PC-3 (cell line): ENCODE data around the gene IDS. TPM values are rescaled to one million over a fixed set of nuclear protein-coding genes. Genes with fewer than 3 reads are reported as not detected.

ENCODE experiments used
- ATAC-seq: fragments of 200-7000 bp; cut with Tn5 transposase; 2 replicates; pipeline ENCODE4 v1.9.1; 2020; ENCODE audit warnings: mild to moderate bottlenecking, moderate library complexity
- BruUV-seq: library from RNA; stranded (reverse); fragments of 400-500 nt; replicated peaks from 2 replicates; lab custom pipeline; 2021; lab: Mats Ljungman, UMichigan
- CTCF ChIA-PET: fragments of 300-600 bp; sonication (Branson Sonifier 250); formaldehyde crosslinking; loops from one replicate; lab custom pipeline; 2022; ENCODE audit warnings: antibody characterized with exemption; lab: Charles Lee
- POLR2A ChIA-PET: fragments of 300-600 bp; sonication (Branson Sonifier 250); formaldehyde crosslinking; loops from one replicate; lab custom pipeline; 2022; ENCODE audit warnings: antibody characterized with exemption; ENCODE audit not compliant: unreplicated experiment; lab: Charles Lee
- DNase-seq: peaks from one replicate; pipeline ENCODE4 v3.0.0-alpha.2; 2015
- H2AFZ ChIP-seq: fragments of 300-600 bp; sonication (generic); 2 replicates; pipeline ENCODE4 v1.6.0; 2016; ENCODE audit warnings: antibody characterized with exemption, low read length
- H3F3A ChIP-seq: fragments of 300-600 bp; sonication (generic); one replicate; pipeline ENCODE4 v1.6.0; 2017; ENCODE audit warnings: antibody characterized with exemption, low read length, control low read depth, mild to moderate bottlenecking; ENCODE audit not compliant: unreplicated experiment
- H3K27ac ChIP-seq: fragments of 300-600 bp; sonication (generic); 2 replicates; pipeline ENCODE4 v1.5.1; 2016; ENCODE audit warnings: mild to moderate bottlenecking, low read length
- H3K27me3 ChIP-seq: fragments of 300-600 bp; sonication (generic); 2 replicates; pipeline ENCODE4 v1.6.1; 2016; ENCODE audit warnings: low read length, mixed read lengths
- H3K36me3 ChIP-seq: fragments of 300-600 bp; sonication (generic); 2 replicates; pipeline ENCODE4 v1.6.1; 2016; ENCODE audit warnings: low read depth, mixed run types, low read length, mixed read lengths
- H3K4me1 ChIP-seq: fragments of 300-600 bp; sonication (generic); 2 replicates; pipeline ENCODE4 v1.5.1; 2016; ENCODE audit warnings: low read length; ENCODE audit not compliant: insufficient read depth
- H3K4me2 ChIP-seq: fragments of 300-600 bp; sonication (generic); 2 replicates; pipeline ENCODE4 v1.6.0; 2016; ENCODE audit warnings: low read length
- H3K4me3 ChIP-seq: fragments of 300-600 bp; sonication (generic); 2 replicates; pipeline ENCODE4 v1.5.1; 2016; ENCODE audit warnings: mild to moderate bottlenecking, low read length, mixed read lengths
- H3K79me2 ChIP-seq: fragments of 300-600 bp; sonication (generic); 2 replicates; pipeline ENCODE4 v1.6.1; 2017; ENCODE audit warnings: low read length, mixed read lengths
- H3K9ac ChIP-seq: fragments of 300-600 bp; sonication (generic); 2 replicates; pipeline ENCODE4 v1.6.0; 2016; ENCODE audit warnings: mild to moderate bottlenecking, low read length
- H3K9me2 ChIP-seq: fragments of 300-600 bp; sonication (generic); replicated peaks from 2 replicates; pipeline ENCODE4 v1.6.1; 2016; ENCODE audit warnings: mixed run types, low read length, mixed read lengths
- H3K9me3 ChIP-seq: fragments of 300-600 bp; sonication (generic); 2 replicates; pipeline ENCODE4 v1.6.1; 2016; ENCODE audit warnings: low read length, mixed read lengths
- H4K20me1 ChIP-seq: fragments of 300-600 bp; sonication (generic); 2 replicates; pipeline ENCODE4 v1.6.1; 2016; ENCODE audit warnings: low read length, mixed read lengths
- CTCF ChIP-seq: fragments of 300-600 bp; sonication (generic); conservative IDR thresholded peaks from 2 replicates; pipeline ENCODE4 v1.5.1; 2017; ENCODE audit warnings: antibody characterized with exemption, low read depth, mild to moderate bottlenecking, low read length
- EZH2 ChIP-seq: fragments of 300-600 bp; sonication (generic); IDR thresholded peaks from one replicate; pipeline ENCODE4 v1.6.1; 2017; ENCODE audit warnings: antibody characterized with exemption, mild to moderate bottlenecking, low read length; ENCODE audit not compliant: unreplicated experiment
- EZH2phosphoT487 ChIP-seq: fragments of 300-600 bp; sonication (generic); IDR thresholded peaks from 2 replicates; pipeline ENCODE4 v1.6.1; 2018; ENCODE audit warnings: mild to moderate bottlenecking, antibody characterized with exemption, low read length, borderline replicate concordance
- intact Hi-C: fragments of 100-400 bp; cut with micrococcal nuclease; formaldehyde crosslinking; loops from 2 replicates; pipeline ENCODE4 v1.9.0; 2023
- total RNA-seq: library from RNA; depleted of rRNA; stranded (reverse); fragments of >200 nt; gene quantifications from 2 replicates; pipeline ENCODE4 v1.2.3, GENCODE V29; 2014

Gene IDS
- total RNA-seq, 1 experiment from 2014 or later: 72.9 TPM

- no TSS peak for BruUV-seq
- H2AFZ ChIP-seq: no peak overlapping the region
- H3F3A ChIP-seq: peaks cover 3% of the 10 kb centered on the region
- TF ChIP-seq CTCF: no peak
- no peak for TF ChIP-seq EZH2
- TF ChIP-seq EZH2phosphoT487: no peak
- DNase-seq (no peak), ATAC-seq (no peak)
- no peak overlapping the region for H3K27ac ChIP-seq
- peaks cover 44% of the 10 kb centered on the region for H3K4me1 ChIP-seq
- H3K27me3 ChIP-seq: no peaks in the 10 kb centered on the region
- CTCF ChIA-PET: no interaction called here
- H3K9ac ChIP-seq: no peak overlapping the region
- peaks cover 32% of the 10 kb centered on the region for H3K36me3 ChIP-seq
- intact Hi-C loops: no loop called here
- POLR2A ChIA-PET: no interaction called here
- no peak overlapping the region for H3K4me2 ChIP-seq
- H4K20me1 ChIP-seq: peaks cover 7% of the 10 kb centered on the region; the same call in 1 of the 2 replicates
- H3K79me2 ChIP-seq: peaks cover 20% of the 10 kb centered on the region
- H3K9me2 ChIP-seq: no peaks in the 10 kb centered on the region
- no peaks in the 10 kb centered on the region for H3K9me3 ChIP-seq
- H3K4me3 ChIP-seq: no peak overlapping the region
These were observed 5.3 kb downstream of the IDS start for GRCh38 chrX:149499766-149500165.

- no peak for TF ChIP-seq EZH2
- no peak for TF ChIP-seq CTCF
- TF ChIP-seq EZH2phosphoT487: no peak
- intact Hi-C loops: no loop called here
- H3K9me2 ChIP-seq: no peaks in the 10 kb centered on the region
- DNase-seq (no peak), ATAC-seq (no peak)
- BruUV-seq: no TSS peak
- H3F3A ChIP-seq: peaks cover 10% of the 10 kb centered on the region
- no peaks in the 10 kb centered on the region for H3K27me3 ChIP-seq
- no peak overlapping the region for H3K4me3 ChIP-seq
- H2AFZ ChIP-seq: no peak overlapping the region
- POLR2A ChIA-PET: no interaction called here
- H3K36me3 ChIP-seq: peaks cover 41% of the 10 kb centered on the region
- H3K9ac ChIP-seq: no peak overlapping the region
- CTCF ChIA-PET: no interaction called here
- H3K9me3 ChIP-seq: no peaks in the 10 kb centered on the region
- H3K79me2 ChIP-seq: peaks cover 11% of the 10 kb centered on the region
- H3K4me1 ChIP-seq: peaks cover 46% of the 10 kb centered on the region
- H3K4me2 ChIP-seq: no peak overlapping the region
- H3K27ac ChIP-seq: no peak overlapping the region
- no peaks in the 10 kb centered on the region for H4K20me1 ChIP-seq
These were observed 6.3 kb downstream of the IDS start for GRCh38 chrX:149498767-149499166.

- POLR2A ChIA-PET: no interaction called here
- Histone ChIP-seq H3F3A (peaks cover 10% of the 10 kb centered on the region), H3K27ac (peak overlapping the region; percentile 89), H3K4me1 (peaks cover 49% of the 10 kb centered on the region), H3K4me3 (no peak overlapping the region), H3K79me2 (peaks cover 7% of the 10 kb centered on the region; the same call in 1 of the 2 replicates), H3K27me3 (no peaks in the 10 kb centered on the region), H3K9ac (no peak overlapping the region), H2AFZ (no peak overlapping the region), H3K9me3 (no peaks in the 10 kb centered on the region), H3K9me2 (no peaks in the 10 kb centered on the region), H4K20me1 (no peaks in the 10 kb centered on the region), H3K36me3 (peaks cover 51% of the 10 kb centered on the region), H3K4me2 (peak overlapping the region; percentile 27; the same call in 1 of the 2 replicates)
- ATAC-seq (peak; percentile 7; the same call in 1 of the 2 replicates), DNase-seq (peak; percentile 73)
- TF ChIP-seq CTCF: no peak
- TF ChIP-seq EZH2phosphoT487: no peak
- no peak for TF ChIP-seq EZH2
- CTCF ChIA-PET: no interaction called here
- intact Hi-C loops: no loop called here
- no TSS peak for BruUV-seq
These were observed 7.5 kb downstream of the IDS start for GRCh38 chrX:149497626-149498025.
